Ovary (tissue), 9 donors: ENCODE data around the gene MDM4. TPM values are rescaled to one million over a fixed set of nuclear protein-coding genes. Genes with fewer than 3 reads are reported as not detected.

Experiments
- DNase-seq, 5 donors: peaks; one replicate each; pipeline ENCODE4 v3.0.0-alpha.2; 2019 to 2020
- H3K27ac ChIP-seq, 2 donors: fragments of 200-600 bp; one replicate each; pipeline versions ENCODE4 v1.5.1 to v1.8.0; 2019 to 2022
- H3K27me3 ChIP-seq: fragments of 200-600 bp; one replicate; pipeline ENCODE4 v1.8.0; 2022
- H3K36me3 ChIP-seq: fragments of 200-600 bp; sonication (generic); one replicate; pipeline ENCODE4 v1.5.1; 2019
- H3K4me1 ChIP-seq: one replicate; pipeline ENCODE4 v1.8.1; 2013; ENCODE audit warnings: mild to moderate bottlenecking, moderate library complexity; ENCODE audit not compliant: insufficient read depth
- H3K4me3 ChIP-seq: fragments of 200-600 bp; sonication (generic); one replicate; pipeline ENCODE4 v1.5.1; 2017
- H3K9me3 ChIP-seq, 2 donors: fragments of 200-600 bp in 1 of 2; sonication (generic) in 1 of 2; one replicate each; pipeline versions ENCODE4 v1.5.1 to v1.8.1; 2013 to 2019; ENCODE audit warnings: mild to moderate bottlenecking in 1 of 2, moderate library complexity in 1 of 2
- CTCF ChIP-seq, 3 donors: fragments of 450-650 bp in 2 of 3; fragments of 200-600 bp in 1 of 3; IDR thresholded peaks; one replicate each; pipeline versions ENCODE4 v1.5.1 to v1.8.0; 2016 to 2022; ENCODE audit warnings: antibody characterized with exemption in 3 of 3, mild to moderate bottlenecking in 1 of 3
- EP300 ChIP-seq: sonication (generic); formaldehyde crosslinking; IDR thresholded peaks from one replicate; pipeline ENCODE4 v1.6.1; 2017; ENCODE audit warnings: antibody characterized with exemption
- POLR2A ChIP-seq: fragments of 450-650 bp; IDR thresholded peaks from one replicate; pipeline ENCODE4 v1.6.1; 2017; ENCODE audit warnings: antibody characterized with exemption, mild to moderate bottlenecking, moderate library complexity
- WGBS, 3 donors: extraction: QIAGEN DNeasy Blood & Tissue Kit in 1 of 3; methylation state at CpG; one replicate each; pipeline versions ENCODE4 v1.1.5 to v1.1.7; 2013 to 2017; 5-methylcytosine and 5-hydroxymethylcytosine counted together
- intact Hi-C, 4 donors: fragments of 100-400 bp; cut with DNase I; formaldehyde crosslinking; loops; one replicate each; pipeline versions ENCODE4 v1.11.0 to v1.15.1; 2022 to 2023
- polyA plus RNA-seq, 2 donors: library from polyadenylated mRNA; stranded (reverse); fragments of 200-250 nt in 1 of 2; fragments of 350-450 nt in 1 of 2; fragmentation: Illumina TruSeq in 1 of 2; extraction: RNeasy Lipid Tissue Mini Kit (QIAGEN cat#74804) in 1 of 2; gene quantifications; one replicate each; pipeline ENCODE4 v1.2.3, GENCODE V29; 2013 to 2014
- total RNA-seq, 7 donors: library from RNA; depleted of rRNA in 2 of 7; stranded (reverse); fragments of >200 nt in 2 of 7; fragmentation: NEBNext Ultra II Directional in 3 of 7; extraction: Animal tissue kit (Norgen Biotek cat#: 25700) in 3 of 7; gene quantifications; one replicate each; pipeline versions ENCODE4 v1.1.0 to v1.2.4, GENCODE V29; 2016 to 2023
- donor health status: DM: no; HTN: no; CAD: no; lungs with moderate emphysema.
- donor health status: DM: no; HTN: no; CAD: no.
- donor health status: Bipolar disorder and iron deficiency.
- donor health status: DM: yes; HTN: yes; CAD: no.
- donor health status: DM: no; HTN: no; CAD: no.
- donor health status: DM: yes; HTN: yes; CAD: no.

MDM4 gene
- total and polyA plus RNA-seq, 9 donors: 10.2 to 113 (median 76.8) TPM

GRCh38 chr1:204475656-204476432 is 40.4 kb upstream of the MDM4 start:
- intact Hi-C loops: no loop called here
- no peak for DNase-seq
- H3K36me3 ChIP-seq: no peaks in the 10 kb centered on the region
- H3K9me3 ChIP-seq: no peaks in the 10 kb centered on the region
- WGBS, 3 donors: 35 to 52% (median 37%) methylated on average over 9 of the region's 9 CpGs
- TF ChIP-seq POLR2A (no peak), EP300 (no peak), CTCF (IDR thresholded peaks at IDR 0.05) (no peak)
- no peak overlapping the region for H3K27ac ChIP-seq
- no peaks in the 10 kb centered on the region for H3K4me1 ChIP-seq
- H3K4me3 ChIP-seq: no peak overlapping the region
- H3K27me3 ChIP-seq: no peaks in the 10 kb centered on the region

GRCh38 chr1:204476563-204476962 is 39.6 kb upstream of the MDM4 start:
- DNase-seq: no peak
- no peak for TF ChIP-seq CTCF (IDR thresholded peaks at IDR 0.05)
- no peak for TF ChIP-seq EP300
- no peak for TF ChIP-seq POLR2A
- intact Hi-C loops: no loop called here
- Histone ChIP-seq H3K4me1 (no peaks in the 10 kb centered on the region), H3K9me3 (no peaks in the 10 kb centered on the region), H3K36me3 (no peaks in the 10 kb centered on the region), H3K27ac (no peak overlapping the region), H3K4me3 (no peak overlapping the region), H3K27me3 (no peaks in the 10 kb centered on the region)
- WGBS, 3 donors: 79 to 82% (median 80%) methylated on average over 5 of the region's 5 CpGs

- peaks cover 1% of the 10 kb centered on the region for H3K4me1 ChIP-seq
Observed at GRCh38 chr1:204477036-204477740, 39.0 kb upstream of the MDM4 start.

More at GRCh38 chr1:204477036-204477740, 39.0 kb upstream of the MDM4 start:
- H3K9me3 ChIP-seq: no peaks in the 10 kb centered on the region
- TF ChIP-seq CTCF (IDR thresholded peaks at IDR 0.05) (no peak), POLR2A (no peak), EP300 (no peak)
- H3K27ac ChIP-seq: no peak overlapping the region
- no peaks in the 10 kb centered on the region for H3K27me3 ChIP-seq
- no peak for DNase-seq
- WGBS, 3 donors: 53 to 71% (median 71%) methylated on average over 5 of the region's 5 CpGs
- no peaks in the 10 kb centered on the region for H3K36me3 ChIP-seq
- H3K4me3 ChIP-seq: no peak overlapping the region
- intact Hi-C loops: no loop called here
